ENCODE data around the gene C1orf105.

The C1orf105 gene

GRCh38 chr1:172460177-172460576, 39.7 kb downstream of the C1orf105 start:
- Histone ChIP-seq H3K4me3 (ENCODE audit: low read length) (no peak overlapping the region), H3K27ac (ENCODE audit: low read depth, low read length) (no peak overlapping the region), H3K4me1 (ENCODE audit: insufficient read depth, low read length) (peaks cover 19% of the 10 kb centered on the region), H3K36me3 (ENCODE audit: insufficient read depth, low read length) (no peaks in the 10 kb centered on the region), H3K9me3 (ENCODE audit: insufficient read depth, low read depth, low read length) (no peaks in the 10 kb centered on the region), H3K9ac (ENCODE audit: low read depth, low read length) (no peak overlapping the region), H3K27me3 (ENCODE audit: insufficient read depth, low read length) (no peaks in the 10 kb centered on the region)
- no CpG with 5 or more reads among the region's 1 CpG for WGBS

DNA sequence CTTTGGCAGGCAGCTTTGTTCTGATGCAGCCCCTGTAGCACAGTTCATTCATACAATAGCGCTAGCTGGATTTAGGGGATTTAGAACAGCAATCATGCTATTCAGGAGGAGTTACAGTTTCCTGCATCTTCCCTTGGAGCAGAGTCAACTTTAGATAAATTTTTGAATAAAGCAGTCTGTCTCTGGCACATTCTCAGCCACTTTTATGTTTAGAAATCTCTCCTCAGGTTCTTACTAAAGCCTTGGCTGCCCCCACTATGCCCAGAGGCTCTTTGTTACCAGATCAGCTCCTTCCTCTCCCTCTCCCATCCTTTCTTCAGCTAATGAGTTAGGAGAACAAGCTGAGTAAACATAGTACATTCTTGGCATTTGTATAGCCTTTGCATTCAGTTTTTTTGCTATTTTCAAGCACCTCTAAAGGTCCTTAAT, 40.4 kb downstream of the C1orf105 start:
- WGBS: 100% methylated on average over 1 of the region's 1 CpG
- Histone ChIP-seq H3K9ac (ENCODE audit: low read depth, low read length) (no peak overlapping the region), H3K27ac (ENCODE audit: low read depth, low read length) (no peak overlapping the region)

GRCh38 chr1:172465617-172466016, 45.1 kb downstream of the C1orf105 start:
- no peaks in the 10 kb centered on the region for H3K27me3 ChIP-seq (ENCODE audit: insufficient read depth, low read length)
- WGBS: 91% methylated on average over 1 of the region's 1 CpG
- H3K27ac ChIP-seq (ENCODE audit: low read depth, low read length): no peak overlapping the region
- peaks cover 15% of the 10 kb centered on the region for H3K4me1 ChIP-seq (ENCODE audit: insufficient read depth, low read length)
- no peaks in the 10 kb centered on the region for H3K9me3 ChIP-seq (ENCODE audit: insufficient read depth, low read depth, low read length)
- no peak overlapping the region for H3K4me3 ChIP-seq (ENCODE audit: low read length)
- no peak overlapping the region for H3K9ac ChIP-seq (ENCODE audit: low read depth, low read length)
- no peaks in the 10 kb centered on the region for H3K36me3 ChIP-seq (ENCODE audit: insufficient read depth, low read length)

More for the DNA sequence above, 40.4 kb downstream of the C1orf105 start:
- no peak overlapping the region for H3K4me3 ChIP-seq (ENCODE audit: low read length)
- H3K4me1 ChIP-seq (ENCODE audit: insufficient read depth, low read length): peaks cover 19% of the 10 kb centered on the region
- no peaks in the 10 kb centered on the region for H3K36me3 ChIP-seq (ENCODE audit: insufficient read depth, low read length)
- no peaks in the 10 kb centered on the region for H3K9me3 ChIP-seq (ENCODE audit: insufficient read depth, low read depth, low read length)
- H3K27me3 ChIP-seq (ENCODE audit: insufficient read depth, low read length): no peaks in the 10 kb centered on the region

DNA sequence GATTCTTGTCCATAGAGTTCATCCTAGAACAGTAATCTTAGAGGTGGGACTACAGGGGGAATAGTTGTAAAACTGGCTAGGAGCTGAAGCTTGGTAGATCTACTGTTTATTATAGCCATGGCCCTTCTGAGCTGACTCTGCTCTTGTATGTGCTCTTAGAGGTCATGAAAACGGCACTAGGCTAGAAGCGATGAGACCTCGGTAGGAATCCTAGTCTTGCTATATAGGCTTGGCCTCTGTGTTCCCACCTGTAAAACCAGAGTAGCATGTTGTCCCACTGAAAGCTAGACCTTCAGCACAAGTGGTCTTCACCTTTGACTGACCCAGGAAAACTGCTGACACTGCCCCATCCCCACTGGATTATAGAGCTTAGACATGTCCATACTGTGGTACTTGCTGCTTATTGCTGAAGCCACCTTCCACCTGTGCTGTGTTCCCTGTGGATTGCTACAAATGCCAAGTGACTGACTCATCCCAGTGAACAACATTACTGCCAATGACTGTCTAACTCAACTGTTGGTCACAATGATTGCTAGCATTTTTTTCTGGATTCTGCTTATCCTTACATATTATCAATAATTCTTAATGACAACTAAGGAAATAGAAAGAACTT, 46.4 kb downstream of the C1orf105 start:
- Histone ChIP-seq H3K4me3 (ENCODE audit: low read length) (no peak overlapping the region), H3K9me3 (ENCODE audit: insufficient read depth, low read depth, low read length) (no peaks in the 10 kb centered on the region), H3K9ac (ENCODE audit: low read depth, low read length) (no peak overlapping the region), H3K27ac (ENCODE audit: low read depth, low read length) (no peak overlapping the region), H3K36me3 (ENCODE audit: insufficient read depth, low read length) (no peaks in the 10 kb centered on the region), H3K4me1 (ENCODE audit: insufficient read depth, low read length) (peaks cover 2% of the 10 kb centered on the region; the same call in 1 of the 2 replicates), H3K27me3 (ENCODE audit: insufficient read depth, low read length) (no peaks in the 10 kb centered on the region)
- 97% methylated on average over 3 of the region's 3 CpGs for WGBS

GRCh38 chr1:172467446-172467845, 47.0 kb downstream of the C1orf105 start:
- WGBS: 74% methylated on average over 2 of the region's 3 CpGs
- H3K4me3 ChIP-seq (ENCODE audit: low read length): no peak overlapping the region
- H3K9ac ChIP-seq (ENCODE audit: low read depth, low read length): no peak overlapping the region
- H3K36me3 ChIP-seq (ENCODE audit: insufficient read depth, low read length): no peaks in the 10 kb centered on the region
- H3K27me3 ChIP-seq (ENCODE audit: insufficient read depth, low read length): no peaks in the 10 kb centered on the region
- H3K27ac ChIP-seq (ENCODE audit: low read depth, low read length): no peak overlapping the region
- H3K4me1 ChIP-seq (ENCODE audit: insufficient read depth, low read length): no peaks in the 10 kb centered on the region
- no peaks in the 10 kb centered on the region for H3K9me3 ChIP-seq (ENCODE audit: insufficient read depth, low read depth, low read length)

DNA sequence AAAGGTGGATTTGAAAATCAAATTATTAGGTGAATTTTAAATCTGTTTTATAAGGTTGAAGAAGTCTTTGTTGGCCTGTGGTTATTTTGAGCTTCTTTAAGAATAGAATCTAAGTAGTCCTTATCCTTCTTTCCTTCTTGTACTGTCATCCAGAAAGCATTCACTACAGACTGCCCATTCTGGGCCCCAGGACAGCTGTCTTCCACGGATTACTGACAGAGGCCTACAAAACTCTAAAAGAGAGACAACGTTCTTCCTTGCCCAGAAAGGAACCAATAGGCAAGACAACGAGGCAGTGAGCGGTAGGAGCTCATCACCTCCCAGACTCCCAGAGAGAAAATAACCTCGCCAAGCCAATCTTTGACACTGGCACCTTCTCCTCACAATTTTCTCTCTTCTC, 47.8 kb downstream of the C1orf105 start:
- Histone ChIP-seq H3K27me3 (ENCODE audit: insufficient read depth, low read length) (no peaks in the 10 kb centered on the region), H3K9me3 (ENCODE audit: insufficient read depth, low read depth, low read length) (no peaks in the 10 kb centered on the region), H3K4me3 (ENCODE audit: low read length) (no peak overlapping the region), H3K36me3 (ENCODE audit: insufficient read depth, low read length) (no peaks in the 10 kb centered on the region), H3K27ac (ENCODE audit: low read depth, low read length) (no peak overlapping the region), H3K9ac (ENCODE audit: low read depth, low read length) (no peak overlapping the region), H3K4me1 (ENCODE audit: insufficient read depth, low read length) (no peaks in the 10 kb centered on the region)
- WGBS: 91% methylated on average over 5 of the region's 5 CpGs

DNA sequence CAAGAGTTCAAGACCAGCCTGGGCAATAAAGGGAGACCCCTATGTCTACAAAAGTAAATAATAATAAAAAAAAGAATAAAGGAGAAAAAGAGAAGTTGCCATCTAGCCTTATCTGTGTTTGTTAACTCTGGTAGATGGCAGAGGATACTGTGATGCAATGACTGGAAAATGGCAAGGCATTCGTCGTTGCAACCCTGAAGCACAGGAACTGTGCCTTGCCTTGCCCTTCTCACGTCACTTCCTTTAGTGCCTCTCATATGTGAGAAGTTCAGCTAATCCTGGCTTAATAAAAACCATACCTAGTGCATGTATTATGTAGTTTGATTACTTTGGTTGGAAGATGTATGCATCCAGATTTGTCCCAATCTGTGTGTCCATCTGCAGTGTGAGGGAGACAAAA, 49.2 kb downstream of the C1orf105 start:
- Histone ChIP-seq H3K27ac (ENCODE audit: low read depth, low read length) (no peak overlapping the region), H3K9me3 (ENCODE audit: insufficient read depth, low read depth, low read length) (no peaks in the 10 kb centered on the region), H3K4me3 (ENCODE audit: low read length) (no peak overlapping the region), H3K4me1 (ENCODE audit: insufficient read depth, low read length) (no peaks in the 10 kb centered on the region), H3K9ac (ENCODE audit: low read depth, low read length) (no peak overlapping the region), H3K27me3 (ENCODE audit: insufficient read depth, low read length) (no peaks in the 10 kb centered on the region), H3K36me3 (ENCODE audit: insufficient read depth, low read length) (no peaks in the 10 kb centered on the region)
- 86% methylated on average over 3 of the region's 3 CpGs for WGBS

DNA sequence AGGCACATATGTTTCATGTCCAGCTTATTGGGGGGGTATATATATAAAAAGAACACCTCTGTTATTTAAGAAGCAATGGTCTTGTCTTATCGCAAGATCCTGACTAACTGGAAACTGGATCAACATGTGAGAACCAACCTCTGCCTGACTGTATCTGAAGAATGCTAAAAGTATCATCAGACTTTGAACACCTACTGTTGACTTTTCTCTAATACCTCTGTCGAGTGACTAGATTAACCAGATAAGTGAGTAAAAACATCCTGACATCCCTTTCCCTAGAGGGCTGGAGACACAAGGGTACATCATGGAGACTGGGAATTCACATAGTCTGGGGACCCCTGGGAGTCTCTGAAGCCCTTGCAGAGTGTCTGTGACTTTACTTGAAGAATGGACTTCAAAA, 49.7 kb downstream of the C1orf105 start:
- Histone ChIP-seq H3K4me1 (ENCODE audit: insufficient read depth, low read length) (no peaks in the 10 kb centered on the region), H3K36me3 (ENCODE audit: insufficient read depth, low read length) (no peaks in the 10 kb centered on the region), H3K9me3 (ENCODE audit: insufficient read depth, low read depth, low read length) (no peaks in the 10 kb centered on the region), H3K9ac (ENCODE audit: low read depth, low read length) (no peak overlapping the region), H3K27ac (ENCODE audit: low read depth, low read length) (no peak overlapping the region), H3K27me3 (ENCODE audit: insufficient read depth, low read length) (no peaks in the 10 kb centered on the region), H3K4me3 (ENCODE audit: low read length) (no peak overlapping the region)
- 92% methylated on average over 2 of the region's 2 CpGs for WGBS

DNA sequence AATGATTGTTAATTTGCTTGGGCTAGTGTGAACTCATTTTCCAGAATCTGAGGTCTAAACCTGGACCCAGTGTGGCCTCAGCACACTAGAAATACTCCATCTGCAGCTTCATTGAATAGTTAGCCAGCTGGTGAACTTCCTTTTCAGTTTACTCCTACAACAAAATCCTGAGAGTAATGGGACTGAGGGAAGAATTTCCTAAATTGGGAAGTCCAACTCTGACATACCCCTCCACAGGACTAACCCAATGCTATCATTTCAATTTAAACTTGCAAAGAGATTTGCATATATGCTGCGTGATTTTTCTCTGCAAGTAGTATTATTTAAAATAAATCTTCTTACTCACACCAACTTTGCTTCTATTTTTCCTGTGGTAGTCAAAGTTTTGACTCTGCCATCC, 51.2 kb downstream of the C1orf105 start:
- Histone ChIP-seq H3K36me3 (ENCODE audit: insufficient read depth, low read length) (no peaks in the 10 kb centered on the region), H3K4me1 (ENCODE audit: insufficient read depth, low read length) (no peaks in the 10 kb centered on the region), H3K9ac (ENCODE audit: low read depth, low read length) (no peak overlapping the region), H3K9me3 (ENCODE audit: insufficient read depth, low read depth, low read length) (no peaks in the 10 kb centered on the region), H3K27me3 (ENCODE audit: insufficient read depth, low read length) (no peaks in the 10 kb centered on the region), H3K4me3 (ENCODE audit: low read length) (no peak overlapping the region), H3K27ac (ENCODE audit: low read depth, low read length) (no peak overlapping the region)
- no CpG with 5 or more reads among the region's 1 CpG for WGBS

DNA sequence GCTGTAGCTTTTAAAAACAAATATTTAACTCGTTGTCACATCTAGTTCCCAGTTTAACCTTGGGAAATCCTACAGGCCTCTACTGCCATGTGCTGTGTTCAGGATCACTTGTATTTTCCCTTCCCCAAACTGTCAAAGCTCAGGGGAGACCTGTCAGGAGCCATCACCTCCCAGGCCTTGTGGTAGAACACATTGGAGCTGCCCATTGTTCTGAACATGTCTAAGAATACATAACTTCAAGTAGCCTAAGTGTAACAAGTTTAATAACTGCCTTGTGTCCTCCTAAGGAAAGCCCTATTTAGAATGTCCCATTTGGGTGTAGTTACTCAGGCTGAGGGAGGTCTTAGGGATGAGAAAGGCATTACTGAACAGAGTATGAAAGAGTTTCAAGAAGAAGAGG, 52.0 kb downstream of the C1orf105 start:
- H3K9me3 ChIP-seq (ENCODE audit: insufficient read depth, low read depth, low read length): no peaks in the 10 kb centered on the region
- no peaks in the 10 kb centered on the region for H3K27me3 ChIP-seq (ENCODE audit: insufficient read depth, low read length)
- no peaks in the 10 kb centered on the region for H3K4me1 ChIP-seq (ENCODE audit: insufficient read depth, low read length)
- 91% methylated on average over 1 of the region's 1 CpG for WGBS
- H3K4me3 ChIP-seq (ENCODE audit: low read length): no peak overlapping the region
- H3K27ac ChIP-seq (ENCODE audit: low read depth, low read length): no peak overlapping the region
- H3K36me3 ChIP-seq (ENCODE audit: insufficient read depth, low read length): no peaks in the 10 kb centered on the region
- no peak overlapping the region for H3K9ac ChIP-seq (ENCODE audit: low read depth, low read length)

DNA sequence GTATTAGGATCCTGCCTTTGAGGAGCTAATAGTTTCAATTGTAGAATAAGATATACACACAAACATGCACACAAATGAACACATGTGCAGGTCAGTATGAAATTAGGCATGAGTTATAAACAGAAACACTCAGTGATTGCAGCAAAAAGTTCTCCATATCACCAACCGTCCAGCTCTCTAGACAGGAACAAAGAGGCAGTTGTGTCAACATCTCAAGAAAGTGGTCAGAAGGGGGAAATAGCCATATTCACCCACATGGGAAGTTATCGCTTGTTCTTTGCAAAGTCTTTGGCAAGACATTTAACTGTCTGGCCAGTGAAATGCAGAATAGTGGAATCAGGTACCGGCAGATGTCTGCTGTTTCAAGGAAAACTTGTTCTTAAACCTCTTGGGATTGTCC, 52.8 kb downstream of the C1orf105 start:
- 85% methylated on average over 3 of the region's 3 CpGs for WGBS
- no peak overlapping the region for H3K9ac ChIP-seq (ENCODE audit: low read depth, low read length)
- no peaks in the 10 kb centered on the region for H3K27me3 ChIP-seq (ENCODE audit: insufficient read depth, low read length)
- no peaks in the 10 kb centered on the region for H3K9me3 ChIP-seq (ENCODE audit: insufficient read depth, low read depth, low read length)
- no peak overlapping the region for H3K4me3 ChIP-seq (ENCODE audit: low read length)
- no peaks in the 10 kb centered on the region for H3K4me1 ChIP-seq (ENCODE audit: insufficient read depth, low read length)
- no peaks in the 10 kb centered on the region for H3K36me3 ChIP-seq (ENCODE audit: insufficient read depth, low read length)
- H3K27ac ChIP-seq (ENCODE audit: low read depth, low read length): no peak overlapping the region

- Histone ChIP-seq H3K9ac (ENCODE audit: low read depth, low read length) (no peak overlapping the region), H3K27ac (ENCODE audit: low read depth, low read length) (no peak overlapping the region), H3K9me3 (ENCODE audit: insufficient read depth, low read depth, low read length) (no peaks in the 10 kb centered on the region), H3K27me3 (ENCODE audit: insufficient read depth, low read length) (no peaks in the 10 kb centered on the region), H3K36me3 (ENCODE audit: insufficient read depth, low read length) (no peaks in the 10 kb centered on the region), H3K4me1 (ENCODE audit: insufficient read depth, low read length) (no peaks in the 10 kb centered on the region), H3K4me3 (ENCODE audit: low read length) (no peak overlapping the region)
Measured at GRCh38 chr1:172473842-172474241, 53.4 kb downstream of the C1orf105 start.

Data from HUES64 (cell line).